Stimulated activated CD8-positive, alpha-beta memory T cell treated with anti-CD3 and anti-CD28 coated beads, Interleukin-12 subunit alpha, Interleukin-12 subunit beta, amount 100 ng/mL, for 1 hour (primary cell): ENCODE measurements around the gene PKP3.
"Not testable (repeated sequence)": the region's sequence is repeated elsewhere in the genome, so short reads cannot be mapped to it uniquely, and the experiment has no call there.

Source experiments
- DNase-seq: peaks from one replicate; pipeline ENCODE4 v3.0.0-alpha.2; 2020; ENCODE audit warnings: low read depth

The PKP3 gene

DNA sequence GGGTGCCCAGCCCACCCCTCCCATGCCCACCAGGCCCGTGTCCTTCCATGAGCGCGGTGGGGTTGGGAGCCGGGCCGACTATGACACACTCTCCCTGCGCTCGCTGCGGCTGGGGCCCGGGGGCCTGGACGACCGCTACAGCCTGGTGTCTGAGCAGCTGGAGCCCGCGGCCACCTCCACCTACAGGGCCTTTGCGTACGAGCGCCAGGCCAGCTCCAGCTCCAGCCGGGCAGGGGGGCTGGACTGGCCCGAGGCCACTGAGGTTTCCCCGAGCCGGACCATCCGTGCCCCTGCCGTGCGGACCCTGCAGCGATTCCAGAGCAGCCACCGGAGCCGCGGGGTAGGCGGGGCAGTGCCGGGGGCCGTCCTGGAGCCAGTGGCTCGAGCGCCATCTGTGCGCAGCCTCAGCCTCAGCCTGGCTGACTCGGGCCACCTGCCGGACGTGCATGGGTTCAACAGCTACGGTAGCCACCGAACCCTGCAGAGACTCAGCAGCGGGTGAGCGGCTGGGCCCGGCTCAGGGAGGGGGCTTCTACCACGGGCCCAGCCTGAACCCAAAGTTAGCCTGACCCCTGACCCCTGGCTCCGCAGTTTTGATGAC, 3.0 kb downstream of the PKP3 start:
- DNase-seq, result no peak

DNA sequence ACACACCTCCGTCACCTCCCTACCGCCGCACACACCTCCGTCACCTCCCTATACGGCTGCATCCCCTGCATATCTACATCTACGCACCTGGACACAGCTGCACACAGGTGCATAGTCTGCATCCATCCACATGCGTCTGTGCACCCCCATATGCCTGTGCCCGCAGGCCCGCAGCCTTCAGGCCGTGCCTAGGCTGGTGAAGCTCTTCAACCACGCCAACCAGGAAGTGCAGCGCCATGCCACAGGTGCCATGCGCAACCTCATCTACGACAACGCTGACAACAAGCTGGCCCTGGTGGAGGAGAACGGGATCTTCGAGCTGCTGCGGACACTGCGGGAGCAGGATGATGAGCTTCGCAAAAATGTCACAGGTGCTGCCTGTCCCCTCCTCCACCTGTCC, 4.8 kb downstream of the PKP3 start:
- DNase-seq, result no peak

DNA sequence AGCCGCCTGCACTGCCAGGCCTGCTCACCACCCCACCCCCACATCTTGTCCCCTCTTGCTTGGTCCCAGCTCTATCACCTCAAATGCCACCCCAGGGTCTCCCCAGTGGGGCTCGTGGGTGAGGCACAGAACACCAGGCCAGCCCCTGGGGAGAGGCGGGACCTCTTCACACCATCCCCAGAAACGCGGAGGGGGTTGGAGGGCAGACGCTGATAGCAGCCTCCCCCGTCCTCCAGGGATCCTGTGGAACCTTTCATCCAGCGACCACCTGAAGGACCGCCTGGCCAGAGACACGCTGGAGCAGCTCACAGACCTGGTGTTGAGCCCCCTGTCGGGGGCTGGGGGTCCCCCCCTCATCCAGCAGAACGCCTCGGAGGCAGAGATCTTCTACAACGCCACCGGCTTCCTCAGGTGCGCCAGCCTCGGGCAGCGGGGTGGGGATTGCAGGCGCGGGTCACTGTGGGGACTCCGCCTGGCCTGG, 5.8 kb downstream of the PKP3 start:
- no peak for DNase-seq

GRCh38 chr11:400241-400689, 6.3 kb downstream of the PKP3 start:
- DNase-seq, result no peak

- DNase-seq, result not testable (repeated sequence)
These were observed 7.2 kb downstream of the PKP3 start for GRCh38 chr11:401196-401595.

DNA sequence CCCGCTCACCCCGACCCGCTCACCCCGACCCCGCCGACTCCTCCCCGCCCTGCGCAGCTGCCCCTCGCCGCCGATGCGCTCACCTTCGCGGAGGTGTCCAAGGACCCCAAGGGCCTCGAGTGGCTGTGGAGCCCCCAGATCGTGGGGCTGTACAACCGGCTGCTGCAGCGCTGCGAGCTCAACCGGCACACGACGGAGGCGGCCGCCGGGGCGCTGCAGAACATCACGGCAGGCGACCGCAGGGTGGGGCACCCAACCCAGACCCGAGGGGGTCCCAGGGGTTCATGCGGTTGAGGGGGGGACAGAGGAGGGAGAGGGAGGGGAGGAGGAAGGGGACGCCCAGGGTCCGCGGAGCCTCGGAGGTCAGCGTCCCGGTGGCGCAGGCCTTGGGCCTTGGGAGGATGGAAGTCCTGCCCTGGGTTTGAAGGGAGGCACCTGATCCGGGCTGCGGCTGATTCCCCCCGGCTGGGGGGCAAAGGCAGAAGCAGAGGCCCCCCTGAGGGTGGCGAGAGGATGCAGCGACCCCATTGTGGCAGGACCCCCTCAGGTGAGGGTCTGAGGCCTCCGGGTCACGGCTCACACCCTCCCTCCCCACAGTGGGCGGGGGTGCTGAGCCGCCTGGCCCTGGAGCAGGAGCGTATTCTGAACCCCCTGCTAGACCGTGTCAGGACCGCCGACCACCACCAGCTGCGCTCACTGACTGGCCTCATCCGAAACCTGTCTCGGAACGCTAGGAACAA, 9.2 kb downstream of the PKP3 start:
- DNase-seq, result no peak

DNA sequence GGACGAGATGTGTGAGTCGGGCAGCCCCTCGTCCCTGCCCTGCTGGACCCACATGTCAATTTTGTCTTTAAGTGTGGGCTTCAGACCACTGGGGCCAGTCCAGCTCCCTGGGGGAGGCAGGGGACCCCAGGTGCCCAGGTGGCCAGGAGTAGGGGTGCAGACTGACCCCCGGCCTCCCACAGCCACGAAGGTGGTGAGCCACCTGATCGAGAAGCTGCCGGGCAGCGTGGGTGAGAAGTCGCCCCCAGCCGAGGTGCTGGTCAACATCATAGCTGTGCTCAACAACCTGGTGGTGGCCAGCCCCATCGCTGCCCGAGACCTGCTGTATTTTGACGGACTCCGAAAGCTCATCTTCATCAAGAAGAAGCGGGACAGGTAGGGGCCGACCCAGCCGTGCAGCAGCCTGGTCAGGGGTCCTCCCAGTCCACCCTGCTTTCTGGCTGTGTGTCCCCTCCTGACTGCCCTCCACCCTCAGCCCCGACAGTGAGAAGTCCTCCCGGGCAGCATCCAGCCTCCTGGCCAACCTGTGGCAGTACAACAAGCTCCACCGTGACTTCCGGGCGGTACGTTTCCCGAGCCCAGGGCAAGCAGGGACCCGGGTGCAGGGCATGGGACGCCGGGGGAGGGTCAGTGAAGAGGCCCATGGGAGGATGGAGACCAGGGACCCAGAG, 9.9 kb downstream of the PKP3 start:
- no peak for DNase-seq

DNA sequence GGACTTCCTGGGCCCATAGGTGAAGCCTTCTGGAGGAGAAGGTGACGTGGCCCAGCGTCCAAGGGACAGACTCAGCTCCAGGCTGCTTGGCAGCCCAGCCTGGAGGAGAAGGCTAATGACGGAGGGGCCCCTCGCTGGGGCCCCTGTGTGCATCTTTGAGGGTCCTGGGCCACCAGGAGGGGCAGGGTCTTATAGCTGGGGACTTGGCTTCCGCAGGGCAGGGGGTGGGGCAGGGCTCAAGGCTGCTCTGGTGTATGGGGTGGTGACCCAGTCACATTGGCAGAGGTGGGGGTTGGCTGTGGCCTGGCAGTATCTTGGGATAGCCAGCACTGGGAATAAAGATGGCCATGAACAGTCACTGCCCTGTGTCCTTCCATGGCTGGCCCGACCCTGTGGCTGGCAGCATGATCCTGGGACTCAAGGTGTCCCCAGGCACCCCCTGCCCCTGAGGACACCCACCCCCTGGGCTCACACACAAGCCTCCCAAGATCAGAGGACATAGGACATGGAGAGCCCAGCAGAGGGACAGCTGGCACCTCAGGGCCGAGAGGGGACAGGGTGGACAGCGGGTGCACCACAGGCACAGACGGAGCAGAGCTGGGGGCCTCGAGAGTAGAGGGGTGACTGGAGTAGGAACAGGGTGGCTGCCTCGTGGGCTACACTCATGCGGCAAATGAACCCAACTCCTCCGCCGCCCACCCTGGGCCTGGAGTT, 10.7 kb downstream of the PKP3 start:
- DNase-seq, result no peak

GRCh38 chr11:405323-405953, 11.4 kb downstream of the PKP3 start:
- DNase-seq, result no peak

DNA sequence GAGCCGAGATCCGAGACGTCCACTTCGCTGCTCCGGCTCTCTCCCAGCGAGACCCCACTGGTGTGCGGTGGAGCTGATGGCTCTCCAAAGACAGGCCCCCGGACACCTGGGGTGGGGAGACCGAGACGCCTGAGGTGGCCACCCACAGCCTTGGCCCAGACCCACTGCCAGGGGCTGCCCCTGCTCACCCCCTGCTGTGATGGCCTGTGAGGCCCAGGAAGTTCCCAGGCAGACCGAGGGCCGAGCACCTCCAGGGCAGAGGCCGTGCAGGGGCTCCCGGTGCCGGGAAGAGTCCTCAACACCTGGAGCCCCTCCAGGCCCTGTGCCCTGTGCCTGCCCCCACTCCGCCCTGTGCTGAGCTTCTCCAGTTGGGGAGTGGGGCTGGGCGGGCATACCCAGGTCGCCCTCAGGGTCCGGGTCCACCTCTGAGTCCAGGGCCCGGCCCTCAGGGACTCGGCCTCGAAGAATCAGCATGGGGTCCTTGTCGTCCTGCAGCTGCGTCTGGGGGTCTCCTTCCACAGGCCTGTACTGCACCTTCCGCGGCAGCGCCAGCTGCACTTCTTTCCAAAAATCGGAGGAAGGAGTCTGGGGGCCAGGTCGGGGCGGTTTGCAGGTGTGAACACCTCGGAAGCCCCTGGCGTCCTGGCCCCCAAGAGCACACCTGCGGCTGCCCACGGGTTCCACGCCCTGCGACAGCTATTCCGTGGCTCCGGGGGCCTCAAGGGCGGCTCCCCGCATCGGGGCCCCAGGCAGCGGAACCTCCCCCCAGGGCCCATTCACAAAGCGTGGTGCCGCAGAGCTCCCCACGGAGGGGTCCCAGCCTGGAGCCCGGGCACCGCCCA, 12.2 kb downstream of the PKP3 start:
- DNase-seq, result no peak

DNA sequence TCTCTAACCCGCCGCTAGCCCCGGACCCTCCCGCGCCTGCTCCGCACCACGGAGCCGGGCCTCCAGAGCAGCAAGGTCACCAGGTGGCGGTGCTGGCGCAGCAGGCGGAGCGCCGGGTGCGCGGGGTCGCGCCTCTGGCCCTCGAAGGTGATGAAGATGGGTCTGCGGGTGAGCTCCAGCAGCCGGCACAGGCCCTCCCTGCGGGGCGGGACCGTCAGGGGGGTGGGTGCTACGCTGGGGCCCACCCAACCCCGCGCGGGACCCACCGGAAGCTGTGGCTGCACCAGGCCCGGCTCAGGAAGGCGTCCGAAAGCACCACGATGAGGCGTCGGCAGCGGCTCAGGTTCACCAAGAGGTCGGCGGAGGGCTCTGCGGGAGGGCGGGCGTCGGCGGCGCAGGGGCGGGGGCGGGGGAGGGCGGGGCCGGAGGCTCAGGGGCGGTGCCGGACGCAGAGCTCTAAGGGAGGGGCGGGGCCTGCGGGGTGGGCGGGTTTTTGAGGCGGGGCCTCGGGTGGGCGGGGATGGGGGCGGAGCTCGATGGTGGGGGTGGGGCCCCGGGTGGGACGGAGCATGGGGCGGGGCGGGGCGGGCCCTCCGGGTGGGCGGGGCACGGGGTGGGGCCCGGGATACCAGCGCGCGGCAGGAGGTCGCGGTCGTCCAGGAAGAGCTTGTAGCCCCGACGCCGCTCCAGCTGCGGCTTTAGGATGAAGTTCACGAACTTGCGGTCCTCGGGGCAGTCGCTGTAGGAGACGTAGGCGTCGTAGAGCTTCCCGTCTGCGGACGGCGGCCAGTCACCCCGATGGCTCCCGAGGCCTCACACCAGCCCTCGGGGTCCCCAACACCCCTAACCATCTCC, 13.0 kb downstream of the PKP3 start:
- DNase-seq, result peak; percentile 88

DNA sequence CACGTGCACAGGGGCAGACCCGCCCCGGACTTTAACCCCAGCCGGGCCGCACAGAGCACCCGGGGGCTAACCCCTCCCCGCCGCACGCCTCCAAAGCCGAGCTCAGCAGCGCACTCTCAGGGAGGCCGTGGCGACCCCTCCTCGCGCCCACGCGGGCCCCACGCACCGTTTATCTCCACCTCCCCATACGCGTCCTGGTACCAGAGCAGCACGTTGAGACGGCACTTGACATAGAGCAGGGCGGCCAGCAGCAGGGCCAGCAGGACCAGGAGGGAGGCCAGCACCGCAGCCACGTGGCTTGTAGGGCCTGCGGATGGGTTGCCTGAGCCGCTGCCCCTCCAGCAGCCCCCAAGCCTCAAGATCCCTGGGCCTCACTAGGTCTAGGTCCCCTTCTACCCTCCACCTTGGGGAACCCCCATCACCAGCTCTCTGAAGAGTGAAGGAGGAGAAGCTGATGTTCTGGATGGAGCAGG, 13.7 kb downstream of the PKP3 start:
- DNase-seq, result no peak

GRCh38 chr11:408154-409007, 14.4 kb downstream of the PKP3 start:
- DNase-seq, result no peak

DNA sequence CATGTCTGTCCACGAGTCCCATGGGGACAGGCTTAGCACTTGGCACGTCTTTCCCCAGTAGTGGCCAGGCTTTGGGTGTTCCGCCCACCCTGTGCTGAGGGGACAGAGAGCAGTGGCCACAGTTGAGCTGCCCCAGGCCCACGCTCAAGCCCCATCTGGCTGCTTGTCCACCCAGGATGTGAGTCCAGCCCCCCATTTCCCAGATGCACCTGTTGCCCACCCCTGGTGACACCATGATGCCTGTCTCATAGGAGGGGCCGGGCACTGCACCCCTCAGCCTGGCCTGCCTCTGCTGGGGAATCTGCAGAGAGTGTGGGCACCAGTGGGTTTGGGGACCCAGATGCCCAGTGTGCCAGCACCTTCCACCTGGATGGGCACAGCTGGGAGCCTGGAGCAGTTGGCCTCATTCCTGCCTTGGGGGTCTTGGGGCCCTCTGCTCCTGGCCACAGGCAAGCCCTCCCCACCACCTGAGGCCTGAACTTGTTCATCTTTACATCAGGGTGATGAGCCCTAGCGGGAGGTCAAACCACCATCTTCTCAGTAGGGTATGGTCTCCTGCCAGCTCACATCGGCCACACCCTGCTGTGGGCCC, 15.1 kb downstream of the PKP3 start:
- DNase-seq, result no peak

GRCh38 chr11:409600-410483, 15.8 kb downstream of the PKP3 start:
- no peak for DNase-seq

- not testable (repeated sequence) for DNase-seq
These were observed 16.7 kb downstream of the PKP3 start for GRCh38 chr11:410711-411110.

- not testable (repeated sequence) for DNase-seq
These were observed 17.5 kb downstream of the PKP3 start for GRCh38 chr11:411520-411919.
